Measurements from ENCODE around the gene FKBP5. TPM values are rescaled to one million over a fixed set of nuclear protein-coding genes. Genes with fewer than 3 reads are reported as not detected.

Gene FKBP5
- total and polyA plus RNA-seq, 9 donors, result 36.2 to 231 (median 142) TPM

GRCh38 chr6:35532126-35532525 lies 156.6 kb downstream of the FKBP5 start:
- H3K4me3 ChIP-seq, result no peak overlapping the region
- no peaks in the 10 kb centered on the region for H3K36me3 ChIP-seq
- H3K4me1 ChIP-seq (ENCODE audit: insufficient read depth), result peaks cover 4% of the 10 kb centered on the region
- TF ChIP-seq EP300 (IDR thresholded peaks at IDR 0.05) (no peak), POLR2A (IDR thresholded peaks at IDR 0.05) (no peak)
- intact Hi-C loops (cut with DNase I), result no loop called here
- no peaks in the 10 kb centered on the region for H3K9me3 ChIP-seq
- 78 to 80% (median 79%) methylated on average over 4 of the region's 4 CpGs for WGBS, 3 donors
- DNase-seq, result no peak
- no peak overlapping the region for H3K27ac ChIP-seq
- no peaks in the 10 kb centered on the region for H3K27me3 ChIP-seq

GRCh38 chr6:35524380-35525020 lies 164.2 kb downstream of the FKBP5 start:
- Histone ChIP-seq H3K4me1 (ENCODE audit: insufficient read depth) (no peaks in the 10 kb centered on the region), H3K36me3 (no peaks in the 10 kb centered on the region), H3K9me3 (no peaks in the 10 kb centered on the region), H3K4me3 (no peak overlapping the region), H3K27me3 (no peaks in the 10 kb centered on the region), H3K27ac (no peak overlapping the region)
- intact Hi-C loops (cut with DNase I), result loop anchor here (5.0 to 10.0 kb wide), 5 partner anchors 50 to 570 kb away; partner anchors contain the start of gene ARMC12 (in 1 of the 4)
- 88 to 96% (median 91%) methylated on average over 3 of the region's 3 CpGs for WGBS, 3 donors
- TF ChIP-seq POLR2A (IDR thresholded peaks at IDR 0.05) (no peak), CTCF (IDR thresholded peaks at IDR 0.05) (no peak), EP300 (IDR thresholded peaks at IDR 0.05) (no peak)
- no peak for DNase-seq

Small RNA genes lying within 50 kb of the gene (microRNA-seq; reads per million reads assigned to microRNA genes)
- 3.6 to 6.4 (median 4.6) reads per million in 3 donors for gene MIR5690

Small RNA genes lying within 50 kb of the gene (small RNA-seq; reads per million reads assigned to genes)
- not detected for gene MIR5690
- not detected for gene RF00561

Other genes with a start within 250 kb of the FKBP5 start
- 10 to 100 TPM in 2 of 7 donors, 1 to 10 TPM in 5; 5.3 to 12.2 (median 9.3) TPM for gene FANCE, start 236.6 kb downstream of the FKBP5 start, total RNA-seq
- 1 to 10 TPM; 5.3 to 7.4 TPM for gene FANCE, start 236.6 kb downstream of the FKBP5 start, polyA plus RNA-seq
- gene RPL10A, start 220.5 kb downstream of the FKBP5 start, total RNA-seq, result 1,000 to 10,000 TPM; 2,596 to 4,158 (median 3,059) TPM
- 1,000 to 10,000 TPM; 3,198 to 5,052 TPM for gene RPL10A, start 220.5 kb downstream of the FKBP5 start, polyA plus RNA-seq
- gene TEAD3, start 191.8 kb downstream of the FKBP5 start, total RNA-seq, result 10 to 100 TPM; 15.7 to 63.1 (median 35.6) TPM
- gene TEAD3, start 191.8 kb downstream of the FKBP5 start, polyA plus RNA-seq, result 10 to 100 TPM; 21.6 to 27.1 TPM
- 1 to 10 TPM in 1 of 7 donors, under 1 TPM in 3, not detected in 3; 0.17 to 1.1 (median 0.62) TPM for gene TULP1, start 176.0 kb downstream of the FKBP5 start, total RNA-seq
- under 1 TPM; 0.27 to 0.50 TPM for gene TULP1, start 176.0 kb downstream of the FKBP5 start, polyA plus RNA-seq
- gene ARMC12, start 48.1 kb upstream of the FKBP5 start, total RNA-seq, result 1 to 10 TPM in 4 of 7 donors, under 1 TPM in 3; 0.34 to 1.9 (median 1.0) TPM
- 1 to 10 TPM in 1 of 2 donors, under 1 TPM in 1; 0.97 to 1.3 TPM for gene ARMC12, start 48.1 kb upstream of the FKBP5 start, polyA plus RNA-seq
- gene CLPSL2, start 87.7 kb upstream of the FKBP5 start, total RNA-seq, result not detected
- gene CLPSL2, start 87.7 kb upstream of the FKBP5 start, polyA plus RNA-seq, result not detected
- gene CLPSL1, start 92.1 kb upstream of the FKBP5 start, total RNA-seq, result not detected
- not detected for gene CLPSL1, start 92.1 kb upstream of the FKBP5 start, polyA plus RNA-seq
- 10 to 100 TPM in 2 of 7 donors, 1 to 10 TPM in 1, not detected in 4; 3.1 to 16.0 (median 10.2) TPM for gene CLPS, start 108.4 kb upstream of the FKBP5 start, total RNA-seq
- not detected for gene CLPS, start 108.4 kb upstream of the FKBP5 start, polyA plus RNA-seq
- not detected for gene LHFPL5, start 116.4 kb upstream of the FKBP5 start, total RNA-seq
- not detected for gene LHFPL5, start 116.4 kb upstream of the FKBP5 start, polyA plus RNA-seq
- gene SRPK1, start 232.2 kb upstream of the FKBP5 start, total RNA-seq, result 10 to 100 TPM; 21.1 to 28.4 (median 23.5) TPM
- gene SRPK1, start 232.2 kb upstream of the FKBP5 start, polyA plus RNA-seq, result 10 to 100 TPM in 1 of 2 donors, 1 to 10 TPM in 1; 7.3 to 18.5 TPM

Data from ovary (tissue), 9 donors.